HG02678 (cell line): ENCODE results near the gene ASB18.
"Not testable (repeated sequence)": the region's sequence is repeated elsewhere in the genome, so short reads cannot be mapped to it uniquely, and the experiment has no call there.

ENCODE experiments used
- ATAC-seq: cut with Tn5 transposase; IDR thresholded peaks from one replicate; pipeline ENCODE4 v1.9.1; 2021; ENCODE audit warnings: mild to moderate bottlenecking, moderate library complexity; ENCODE audit not compliant: unreplicated experiment

Gene ASB18, protein sequence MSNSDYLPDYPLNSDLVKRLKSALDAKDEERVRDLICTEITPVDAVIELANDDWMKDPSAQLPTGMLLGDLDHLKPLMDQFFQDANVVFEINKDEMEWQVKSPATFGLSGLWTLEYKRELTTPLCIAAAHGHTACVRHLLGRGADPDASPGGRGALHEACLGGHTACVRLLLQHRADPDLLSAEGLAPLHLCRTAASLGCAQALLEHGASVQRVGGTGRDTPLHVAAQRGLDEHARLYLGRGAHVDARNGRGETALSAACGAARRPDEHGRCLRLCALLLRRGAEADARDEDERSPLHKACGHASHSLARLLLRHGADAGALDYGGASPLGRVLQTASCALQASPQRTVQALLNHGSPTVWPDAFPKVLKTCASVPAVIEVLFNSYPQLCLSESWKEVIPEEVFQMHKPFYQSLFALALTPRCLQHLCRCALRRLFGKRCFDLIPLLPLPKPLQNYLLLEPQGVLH

DNA sequence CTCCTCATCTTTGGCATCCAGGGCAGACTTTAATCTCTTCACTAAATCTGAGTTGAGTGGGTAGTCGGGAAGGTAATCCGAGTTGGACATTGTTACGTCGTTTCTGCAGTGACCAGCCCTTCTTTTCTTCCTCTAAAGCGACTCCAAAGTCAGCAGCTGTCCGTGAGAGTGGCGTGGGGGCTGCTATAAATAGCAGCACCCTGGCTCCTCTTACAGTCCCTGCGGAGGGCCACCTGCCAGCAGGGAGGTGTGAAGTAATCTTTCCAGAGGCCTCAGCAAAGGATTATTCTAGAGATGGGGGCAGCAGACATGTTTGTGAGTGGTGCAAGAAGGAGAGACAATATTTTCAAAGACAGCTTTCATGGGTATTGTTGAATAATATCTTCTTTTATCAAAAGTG, at the start of gene ASB18:
Gene ASB18 (minus strand): TSS at position 151 of the 400 bp plus-strand sequence. CDS start 61 bp downstream, at position 90.
- no peak for ATAC-seq

DNA sequence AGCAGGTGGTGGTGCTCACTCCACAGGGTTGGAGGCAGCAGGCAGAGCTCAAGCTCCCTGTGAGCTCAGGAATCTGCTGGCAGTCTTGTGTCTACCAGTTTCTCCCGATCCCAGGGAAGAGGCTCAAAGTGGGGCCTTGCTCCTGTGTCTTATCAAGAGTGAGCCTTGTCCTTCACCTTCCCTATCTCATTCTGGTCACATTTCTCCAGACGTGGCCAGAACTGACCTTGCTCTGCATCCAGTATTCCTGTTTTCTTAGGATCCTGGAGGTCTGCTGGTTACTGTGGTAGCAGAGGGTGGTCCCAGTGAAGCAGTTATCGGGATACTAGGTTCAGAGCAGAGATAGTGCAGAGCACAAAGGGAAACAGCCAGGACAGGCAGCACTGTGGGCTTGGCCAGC, 47.1 kb upstream of the ASB18 start:
- ATAC-seq, result no peak

DNA sequence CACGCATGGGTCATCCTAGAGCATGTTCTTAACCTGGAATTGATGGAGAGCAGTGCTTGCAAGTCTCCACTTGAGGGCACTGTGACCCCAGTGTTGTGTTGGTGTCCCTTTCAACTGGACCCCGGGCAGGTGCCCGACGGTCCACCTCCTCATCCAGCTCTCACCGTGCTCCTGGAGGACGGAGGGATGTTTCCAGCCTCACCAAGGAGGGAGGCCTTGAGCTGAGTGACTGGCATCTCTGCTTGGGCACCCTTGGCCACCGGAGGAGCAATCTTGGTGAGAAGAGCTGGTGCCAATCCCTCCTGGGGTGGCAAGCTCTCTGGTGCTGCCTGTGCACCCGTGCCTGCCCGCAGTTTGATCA, 45.4 kb upstream of the ASB18 start:
- ATAC-seq, result no peak

DNA sequence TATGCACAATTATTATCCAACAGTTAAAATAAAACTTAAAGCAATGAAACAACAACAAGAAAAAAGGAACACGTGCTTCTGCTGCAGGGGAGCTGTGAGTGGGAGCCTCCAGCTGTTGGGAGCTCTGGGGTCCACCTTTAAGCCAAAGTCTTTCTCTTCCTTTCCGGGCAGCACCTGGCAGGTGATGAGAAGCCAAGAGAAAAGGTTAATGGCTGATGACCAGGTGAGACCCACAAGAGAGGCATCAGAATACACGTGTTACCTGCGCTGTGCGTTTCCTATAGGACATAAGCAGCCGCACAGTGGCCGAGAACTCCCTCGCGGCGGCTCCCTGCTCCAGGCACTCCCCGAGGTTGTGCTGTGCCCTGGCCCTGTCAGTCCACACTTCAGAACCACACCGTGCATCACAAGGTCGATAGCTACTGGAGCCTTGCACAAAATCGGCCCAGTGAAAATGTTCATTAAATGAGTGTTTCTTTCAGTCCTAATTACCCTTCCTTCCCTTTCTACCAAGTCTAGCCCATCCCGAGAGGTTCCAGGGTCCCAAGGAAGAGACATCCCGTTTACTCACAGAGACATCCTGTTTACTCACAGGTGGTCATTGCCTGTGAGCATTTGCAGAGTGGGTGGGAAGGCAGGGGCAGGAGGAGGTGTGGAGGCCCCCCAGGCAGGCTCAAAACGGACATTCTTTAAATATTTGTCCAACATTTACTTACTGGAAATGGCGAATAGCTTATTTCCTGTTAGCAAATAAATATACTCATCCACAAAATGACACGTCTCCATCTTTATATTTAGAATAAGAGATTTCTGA, 44.9 kb upstream of the ASB18 start:
- no peak for ATAC-seq

DNA sequence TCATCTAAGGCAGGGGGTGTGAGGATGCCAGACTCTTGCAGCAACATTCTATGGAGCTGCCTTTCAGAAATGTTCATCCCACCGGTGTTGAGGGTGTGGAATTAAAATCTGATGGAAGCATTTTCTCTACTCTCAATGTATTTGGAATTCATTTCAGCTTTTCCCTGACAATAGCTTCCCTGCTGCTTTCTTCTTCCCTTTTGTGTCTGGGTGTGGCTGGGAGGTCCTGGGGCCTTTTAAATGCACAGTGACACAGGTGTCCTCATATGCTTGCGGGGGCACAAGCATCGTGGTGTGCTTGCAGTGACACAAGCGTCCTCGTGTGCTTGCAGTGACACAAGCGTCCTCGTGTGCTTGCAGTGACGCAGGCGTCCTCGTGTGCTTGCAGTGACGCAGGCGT, 43.4 kb upstream of the ASB18 start:
- ATAC-seq, result no peak

DNA sequence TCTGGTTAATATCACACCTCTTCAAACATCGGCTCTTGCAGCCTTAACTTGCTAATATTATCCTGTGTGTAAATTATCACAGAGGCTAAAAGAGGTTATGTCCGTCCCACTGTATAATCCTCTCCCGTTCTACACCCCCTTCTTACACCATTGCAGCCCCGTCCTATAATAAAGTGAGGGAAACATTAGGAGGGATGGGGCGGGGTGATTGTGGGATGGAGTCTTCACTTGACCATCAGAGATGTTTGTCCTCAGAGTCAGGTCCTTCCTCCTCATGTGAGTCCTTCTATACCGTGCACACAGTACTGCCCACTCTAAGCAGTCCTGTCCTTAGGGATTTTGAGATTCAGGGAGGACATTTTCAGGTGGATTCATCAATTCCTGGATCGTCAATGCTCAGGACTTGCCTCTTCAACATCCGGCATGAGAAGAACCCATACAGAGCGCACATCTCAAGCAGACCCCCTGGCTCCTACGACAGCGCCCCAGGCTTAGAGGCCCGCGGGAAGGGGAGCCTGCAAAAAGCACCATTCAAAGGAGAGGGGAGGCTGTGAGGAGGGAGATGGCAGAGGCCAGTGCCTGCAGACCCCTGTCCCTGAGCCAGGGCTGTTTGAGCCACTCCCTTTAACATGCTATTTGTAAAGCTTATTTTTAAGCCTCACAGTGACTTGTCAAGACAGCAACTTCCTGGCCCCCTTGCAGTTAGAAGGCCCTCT, 42.8 kb upstream of the ASB18 start:
- no peak for ATAC-seq

DNA sequence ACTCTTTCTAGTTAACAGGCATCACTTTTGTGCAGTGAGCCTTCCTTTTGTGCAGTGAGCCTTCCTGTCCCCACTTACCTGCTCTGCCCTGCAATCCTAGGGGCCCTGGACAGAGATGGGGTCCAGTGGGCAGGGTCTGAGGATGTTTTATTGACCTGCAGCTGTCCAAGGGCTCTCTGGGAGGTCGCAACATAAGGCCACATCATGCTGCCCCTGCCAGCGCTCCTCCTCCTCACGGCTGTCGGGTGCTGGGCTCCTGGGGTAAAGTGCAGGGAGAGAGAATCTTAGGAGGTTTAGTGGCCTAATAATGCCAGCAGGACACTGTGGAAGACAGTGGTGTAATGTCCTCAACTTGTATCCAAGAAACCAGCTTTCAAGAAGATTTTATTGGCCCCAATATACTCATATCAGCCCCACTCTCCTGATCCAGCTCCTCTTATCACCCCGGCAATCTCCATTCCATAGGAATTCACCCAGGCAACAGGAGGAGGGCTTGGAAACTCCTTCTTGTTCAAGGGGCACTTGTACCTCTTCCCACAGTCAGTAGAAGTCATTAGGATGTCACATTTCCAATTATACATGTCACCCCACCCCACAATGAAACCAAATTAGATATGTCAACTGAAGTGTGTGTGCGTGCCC, 41.9 kb upstream of the ASB18 start:
- ATAC-seq, result no peak

DNA sequence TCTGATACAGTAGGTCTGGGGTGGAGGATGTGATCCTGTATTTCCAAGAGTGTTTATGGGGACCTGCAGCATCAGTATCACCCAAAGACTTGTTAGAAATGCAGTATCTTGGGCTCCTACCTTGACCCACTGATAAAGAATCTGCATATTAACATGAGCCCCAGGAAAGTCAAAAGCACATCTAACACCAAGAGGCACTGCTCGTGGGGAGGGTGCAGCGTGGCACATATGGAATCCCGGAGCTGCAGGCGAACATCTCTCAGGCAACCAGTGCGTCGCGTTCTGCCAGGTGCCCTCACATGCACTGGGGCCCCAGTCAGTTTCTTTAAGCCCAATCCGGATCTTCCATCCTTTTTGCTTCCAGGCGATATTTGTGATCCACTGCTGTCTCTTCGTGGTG, 41.3 kb upstream of the ASB18 start:
- no peak for ATAC-seq

DNA sequence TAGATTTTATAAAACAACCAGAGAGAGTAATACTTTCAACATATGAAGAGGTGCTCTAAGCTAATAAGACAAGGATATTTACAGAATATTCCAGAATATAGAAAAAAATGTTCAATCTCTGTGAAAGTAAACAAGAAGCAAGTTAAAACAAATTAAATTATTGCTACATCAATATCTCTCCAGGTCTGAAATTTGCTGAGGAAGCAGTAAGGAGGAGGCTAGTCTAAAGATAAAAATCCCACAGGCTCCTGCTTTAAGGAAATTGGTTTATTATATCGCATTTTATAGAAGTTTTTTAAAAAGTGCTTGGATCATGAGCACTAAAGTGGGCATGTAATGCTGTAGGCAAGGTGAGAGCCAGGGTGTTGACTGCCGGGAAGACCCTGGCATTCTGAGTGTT, 39.7 kb upstream of the ASB18 start:
- no peak for ATAC-seq

DNA sequence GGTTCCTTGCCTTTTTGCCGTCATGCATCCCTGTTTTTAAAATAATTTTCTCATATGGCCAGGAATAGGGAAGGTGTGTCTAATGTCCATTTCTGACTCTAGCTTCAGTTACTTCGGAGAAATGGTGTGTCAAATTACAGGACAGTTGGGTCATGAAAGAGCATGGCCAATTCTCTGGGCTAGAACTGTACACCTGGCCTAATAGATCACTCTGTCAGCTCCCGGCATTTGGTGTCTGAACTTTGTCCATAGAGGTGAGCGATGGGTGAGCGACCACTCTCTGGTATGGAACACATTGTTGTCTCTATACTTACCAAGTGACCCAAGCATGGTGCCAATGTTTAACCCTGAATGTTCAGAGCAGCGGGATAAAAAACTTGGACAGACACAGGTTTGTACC, 38.3 kb upstream of the ASB18 start:
- ATAC-seq, result no peak

DNA sequence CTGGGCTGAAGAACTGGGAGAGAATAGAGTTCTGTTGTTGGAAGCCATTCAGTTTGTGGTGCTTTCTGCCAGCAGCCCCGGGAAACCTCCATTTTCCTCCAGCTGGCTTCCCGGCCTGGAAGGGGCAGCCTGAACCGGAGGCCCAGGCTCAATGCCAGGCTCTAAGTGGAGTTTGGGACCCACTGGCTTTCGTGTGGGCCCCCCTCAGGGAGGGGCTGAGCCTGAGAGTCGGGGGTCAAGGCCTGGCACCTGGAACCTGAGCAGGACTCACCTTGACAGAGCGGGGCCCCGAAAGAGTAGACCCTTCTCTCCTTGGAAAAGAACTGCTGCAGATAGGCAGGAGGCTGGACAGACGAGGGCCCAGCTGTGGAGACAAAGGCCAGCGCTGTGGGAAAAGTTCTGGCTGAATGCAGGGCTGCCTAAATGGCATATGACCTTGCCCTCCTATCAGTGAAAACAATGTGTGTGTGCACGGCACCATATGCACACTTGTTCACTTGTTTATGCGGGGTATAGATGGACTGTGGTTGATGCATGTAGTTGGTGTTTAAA, 34.8 kb upstream of the ASB18 start:
- ATAC-seq, result no peak

DNA sequence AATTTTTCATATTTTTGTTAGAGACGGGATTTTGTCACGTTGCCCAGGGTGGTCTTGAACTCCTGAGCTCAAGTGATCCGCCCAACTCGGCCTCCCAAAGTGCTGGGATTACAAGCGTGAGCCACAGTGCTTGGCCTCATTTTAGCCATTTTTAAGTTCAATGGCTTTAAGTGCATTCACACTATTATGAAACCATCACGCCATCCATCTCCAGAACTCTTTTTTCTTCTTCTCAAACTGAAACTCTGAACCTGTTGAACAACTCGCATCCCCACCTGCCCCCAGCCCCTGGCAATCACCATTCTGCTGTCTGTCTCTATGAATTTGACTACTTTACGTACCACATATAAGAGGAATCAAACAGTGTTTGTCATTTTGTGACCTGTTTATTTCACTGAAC, 31.3 kb upstream of the ASB18 start:
- no peak for ATAC-seq

DNA sequence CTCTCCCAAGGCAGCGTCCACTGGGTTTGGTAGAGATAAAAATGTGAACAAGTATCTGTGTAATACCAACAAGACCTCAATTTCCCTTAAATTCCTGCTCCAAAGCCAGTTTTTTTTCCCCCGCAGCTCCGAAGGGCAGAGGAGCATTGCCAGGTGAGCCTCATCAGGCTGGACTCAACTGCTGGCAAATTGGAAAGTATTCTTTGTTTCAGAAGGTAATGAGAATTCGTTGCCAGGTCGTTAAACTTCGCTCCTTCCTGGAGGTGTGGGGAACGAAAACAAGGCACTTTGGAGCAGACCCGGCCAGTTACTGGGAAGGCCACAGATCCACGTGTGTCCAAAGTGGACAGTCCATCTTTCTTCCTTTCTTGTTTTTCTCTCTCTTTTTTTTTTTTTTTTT, 30.4 kb upstream of the ASB18 start:
- no peak for ATAC-seq

DNA sequence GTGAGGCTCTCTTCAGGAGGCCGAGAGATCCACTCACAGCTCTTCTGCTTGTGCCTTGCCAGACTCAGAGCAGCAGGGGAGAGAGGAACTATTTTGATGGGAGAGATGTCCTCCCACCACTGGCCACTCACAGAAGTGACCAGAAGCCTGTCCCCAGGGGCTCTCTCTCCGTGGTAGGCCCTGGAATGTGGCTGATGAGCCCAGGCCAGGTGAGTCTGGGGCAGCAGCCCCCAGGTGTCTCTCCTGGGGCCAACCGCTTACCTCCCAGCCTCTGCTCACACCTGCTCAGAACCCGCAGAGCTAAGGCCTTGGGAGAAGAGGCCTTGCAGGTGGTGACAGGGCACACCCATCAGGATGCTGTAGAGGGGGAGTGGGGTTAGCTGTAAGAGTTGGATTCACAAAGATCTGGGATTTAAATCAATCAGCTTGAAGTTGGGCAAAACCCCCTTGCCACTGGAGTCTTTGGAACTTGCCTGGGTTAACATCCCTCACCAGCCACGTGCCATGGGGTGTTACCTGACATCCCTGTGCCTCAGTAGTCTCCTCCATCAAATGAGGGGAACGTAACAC, 29.1 kb upstream of the ASB18 start:
- ATAC-seq, result no peak

DNA sequence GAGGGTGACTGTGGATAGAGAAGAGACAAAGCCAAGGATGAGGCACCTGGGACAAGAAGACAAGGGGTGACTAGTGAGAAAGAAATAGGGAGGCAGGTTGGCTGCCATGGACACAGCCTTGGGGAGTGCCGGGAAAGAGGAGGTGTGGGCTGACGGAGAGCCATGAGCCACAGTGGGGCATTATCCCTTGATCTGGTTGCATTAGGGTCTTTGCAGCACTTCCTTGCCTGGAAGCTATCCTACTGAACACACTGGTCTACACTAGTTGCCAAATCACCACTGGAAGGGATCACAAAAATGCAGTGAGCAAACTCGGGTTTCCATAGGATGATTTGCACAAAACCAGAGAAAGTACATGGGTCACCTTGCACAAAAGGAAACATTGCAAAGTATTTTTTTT, 27.7 kb upstream of the ASB18 start:
- ATAC-seq, result no peak

DNA sequence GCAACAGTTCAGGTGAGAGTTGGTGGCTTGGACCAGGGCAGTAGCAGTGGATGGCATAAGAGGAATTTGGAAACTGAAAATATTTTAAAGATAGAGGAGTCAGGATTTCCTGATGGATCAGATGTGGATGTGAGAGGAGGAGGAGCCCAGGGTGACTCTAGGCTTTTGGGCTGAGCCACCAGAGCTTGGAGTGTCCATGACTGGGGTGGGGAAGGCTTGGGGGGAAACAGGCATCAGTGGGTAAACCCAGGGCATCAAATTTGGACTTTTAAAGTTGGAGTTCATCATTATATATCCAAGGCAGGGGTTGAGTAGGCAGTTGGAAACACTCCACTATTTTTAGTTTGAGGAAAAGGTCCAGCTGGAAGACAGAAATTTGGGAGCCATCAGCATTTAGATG, 27.3 kb upstream of the ASB18 start:
- no peak for ATAC-seq

DNA sequence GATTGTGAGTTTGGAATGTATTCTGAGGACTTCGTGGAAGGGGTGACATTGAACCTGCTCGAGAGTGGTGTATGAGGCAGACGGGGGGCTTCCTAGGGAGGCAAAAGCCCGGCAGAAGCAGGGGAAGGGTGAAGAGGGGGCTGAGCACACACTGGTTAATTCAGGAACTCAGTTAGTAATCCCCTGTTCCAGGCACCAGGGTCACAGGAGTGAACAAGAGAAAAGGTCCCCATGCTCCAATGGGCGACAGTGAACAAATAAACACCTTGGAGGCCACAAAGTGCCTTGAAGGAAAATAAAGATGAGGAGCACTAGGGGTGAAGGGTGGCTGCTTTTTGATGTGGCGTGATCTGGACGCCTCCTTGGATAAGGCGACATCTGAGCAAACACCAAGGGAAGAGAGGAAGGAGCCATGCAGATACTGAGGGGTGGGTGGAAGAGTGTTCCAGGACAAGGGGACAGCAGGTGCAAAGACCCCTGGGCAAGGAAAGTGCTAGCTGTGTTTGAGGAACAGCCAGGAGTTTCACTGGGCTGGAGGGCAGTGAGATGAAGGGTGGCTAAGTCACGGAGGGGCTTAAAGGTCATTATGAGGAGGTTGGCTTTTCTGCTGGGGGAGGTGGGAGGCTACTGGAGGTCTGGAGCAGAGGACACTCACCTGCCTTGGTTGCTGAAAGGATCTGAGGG, 26.7 kb upstream of the ASB18 start:
- ATAC-seq, result no peak

DNA sequence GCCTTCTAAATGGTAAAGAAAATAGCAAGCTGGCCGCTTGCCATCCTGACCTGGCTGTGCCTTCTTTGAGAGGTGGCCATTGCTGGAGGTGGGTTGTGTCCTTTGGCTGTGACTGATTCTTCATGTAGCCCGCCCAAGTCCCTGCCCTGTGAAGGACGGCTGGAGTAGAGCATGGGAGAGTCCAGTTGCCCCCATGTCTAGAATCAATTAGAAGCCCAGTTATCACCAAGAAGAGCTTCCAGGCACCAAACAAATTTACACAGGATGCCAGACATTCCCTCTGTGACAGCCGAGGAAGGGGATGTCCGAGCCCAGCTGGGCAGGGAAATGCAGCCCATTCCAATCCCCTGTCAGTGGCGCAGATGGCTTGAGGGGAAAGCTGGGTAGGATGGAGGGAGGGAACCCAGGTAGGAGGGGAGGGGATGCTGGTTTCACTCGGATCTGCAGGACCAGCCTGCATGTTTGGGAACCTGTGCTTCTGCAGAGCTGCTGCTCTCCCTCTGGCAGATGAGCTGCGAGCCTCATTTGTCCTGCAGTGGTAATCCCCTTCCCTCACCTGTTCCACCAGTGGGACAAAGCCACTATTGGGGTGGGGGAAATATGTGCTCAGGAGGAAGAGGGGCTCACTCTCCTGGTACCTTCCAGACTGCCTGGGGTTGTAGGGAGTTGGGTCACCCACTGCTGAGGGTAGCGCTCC, 25.7 kb upstream of the ASB18 start:
- ATAC-seq, result no peak

DNA sequence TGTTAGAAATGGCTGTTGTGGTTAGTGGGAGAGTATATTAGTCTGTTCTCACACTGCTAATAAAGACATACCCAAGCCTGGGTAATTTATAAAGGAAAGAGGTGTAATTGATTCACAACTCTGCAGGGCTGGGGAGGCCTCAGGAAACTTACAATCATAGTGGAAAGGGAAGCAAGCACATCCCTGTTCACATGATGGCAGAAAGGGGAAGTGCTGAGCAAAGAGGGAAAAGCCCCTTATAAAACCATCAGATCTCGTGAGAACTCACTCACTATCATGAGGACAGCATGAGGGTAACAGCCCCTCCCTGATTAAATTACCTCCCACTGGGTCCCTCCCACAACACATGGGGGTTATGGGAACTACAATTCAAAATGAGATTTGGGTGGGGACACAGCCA, 24.2 kb upstream of the ASB18 start:
- not testable (repeated sequence) for ATAC-seq
